MM.1S (cell line): ENCODE results near the gene BFSP1.
A peak's percentile ranks its signal among the peaks of the same experiment; 100 is the strongest.

Experiments used
- DNase-seq: peaks from one replicate; pipeline ENCODE4 v3.0.0-alpha.2; 2015
- H2AFZ ChIP-seq: fragments of 300-600 bp; sonication (generic); 2 replicates; pipeline ENCODE4 v1.6.0; 2016; ENCODE audit warnings: antibody characterized with exemption, low read length
- H3F3A ChIP-seq: fragments of 300-600 bp; sonication (generic); 2 replicates; pipeline ENCODE4 v1.6.1; 2016; ENCODE audit warnings: mild to moderate bottlenecking, antibody characterized with exemption, low read length, moderate library complexity, mixed read lengths; ENCODE audit not compliant: insufficient read depth
- H3K27ac ChIP-seq: fragments of 300-600 bp; sonication (generic); 2 replicates; pipeline ENCODE4 v1.5.1; 2016; ENCODE audit warnings: mild to moderate bottlenecking, low read length
- H3K27me3 ChIP-seq: fragments of 300-600 bp; sonication (generic); replicated peaks from 2 replicates; pipeline ENCODE4 v1.6.0; 2016; ENCODE audit warnings: low read length; ENCODE audit not compliant: insufficient read depth
- H3K36me3 ChIP-seq: fragments of 300-600 bp; sonication (generic); replicated peaks from 2 replicates; pipeline ENCODE4 v1.6.1; 2016; ENCODE audit warnings: mild to moderate bottlenecking, low read length, mixed read lengths; ENCODE audit not compliant: insufficient read depth
- H3K4me1 ChIP-seq: fragments of 300-600 bp; sonication (generic); 2 replicates; pipeline ENCODE4 v1.6.1; 2016; ENCODE audit warnings: low read length, mixed read lengths
- H3K4me2 ChIP-seq: fragments of 300-600 bp; sonication (generic); 2 replicates; pipeline ENCODE4 v1.6.0; 2016; ENCODE audit warnings: low read depth, low read length
- H3K4me3 ChIP-seq: fragments of 300-600 bp; sonication (generic); 2 replicates; pipeline ENCODE4 v1.5.1; 2016; ENCODE audit warnings: low read length, mixed read lengths
- H3K79me2 ChIP-seq: fragments of 300-600 bp; sonication (generic); 2 replicates; pipeline ENCODE4 v1.6.1; 2016; ENCODE audit warnings: mixed run types, low read length, mixed read lengths
- H3K9ac ChIP-seq: fragments of 300-600 bp; sonication (generic); 2 replicates; pipeline ENCODE4 v1.6.1; 2016; ENCODE audit warnings: low read length, mixed read lengths
- H3K9me2 ChIP-seq: fragments of 300-600 bp; sonication (generic); replicated peaks from 2 replicates; pipeline ENCODE4 v1.6.1; 2016; ENCODE audit warnings: mild to moderate bottlenecking, low read length, mixed read lengths; ENCODE audit not compliant: insufficient read depth
- H3K9me3 ChIP-seq: fragments of 300-600 bp; sonication (generic); replicated peaks from 2 replicates; pipeline ENCODE4 v1.6.1; 2016; ENCODE audit warnings: mild to moderate bottlenecking, low read length, mixed read lengths; ENCODE audit not compliant: insufficient read depth
- H4K20me1 ChIP-seq: fragments of 300-600 bp; sonication (generic); 2 replicates; pipeline ENCODE4 v1.6.1; 2016; ENCODE audit warnings: mild to moderate bottlenecking, low read length, moderate library complexity, mixed read lengths; ENCODE audit not compliant: insufficient read depth
- CTCF ChIP-seq: fragments of 300-600 bp; sonication (generic); IDR thresholded peaks from 2 replicates; pipeline ENCODE4 v1.5.1; 2016; ENCODE audit warnings: antibody characterized with exemption, low read length, mixed read lengths
- EZH2 ChIP-seq: fragments of 300-600 bp; sonication (generic); optimal IDR thresholded peaks from 2 replicates; pipeline ENCODE3; 2017; ENCODE audit warnings: low read depth, mild to moderate bottlenecking, antibody characterized with exemption, low read length, mixed read lengths
- EZH2phosphoT487 ChIP-seq: fragments of 300-600 bp; sonication (generic); IDR thresholded peaks from 2 replicates; pipeline ENCODE4 v1.6.1; 2018; ENCODE audit warnings: antibody characterized with exemption, low read length

BFSP1 gene

GRCh38 chr20:17530716-17531664 is at the start of gene BFSP1:
Gene BFSP1, minus strand, starts transcription at chr20:17531379. Its CDS starts 50 bp downstream, at chr20:17531329.
- H3F3A ChIP-seq: no peaks in the 10 kb centered on the region
- no peaks in the 10 kb centered on the region for H3K36me3 ChIP-seq
- H4K20me1 ChIP-seq: no peaks in the 10 kb centered on the region
- no peaks in the 10 kb centered on the region for H3K4me1 ChIP-seq
- H3K4me2 ChIP-seq: peak within 1 kb of the TSS; percentile 66; the same call in 1 of the 2 replicates
- H2AFZ ChIP-seq: peak within 1 kb of the TSS; percentile 69
- no peaks in the 10 kb centered on the region for H3K79me2 ChIP-seq
- H3K27ac ChIP-seq: no peak within 1 kb of the TSS
- peak within 1 kb of the TSS; percentile 49 for H3K4me3 ChIP-seq
- H3K9me3 ChIP-seq: no peaks in the 10 kb centered on the region
- H3K9ac ChIP-seq: peak within 1 kb of the TSS; percentile 21; the same call in 1 of the 2 replicates
- peak; percentile 35 for DNase-seq
- TF ChIP-seq CTCF (no peak), EZH2 (no peak), EZH2phosphoT487 (no peak)
- no peaks in the 10 kb centered on the region for H3K9me2 ChIP-seq
- peaks cover 4% of the 10 kb centered on the region; the same call in 1 of the 2 replicates for H3K27me3 ChIP-seq

DNA sequence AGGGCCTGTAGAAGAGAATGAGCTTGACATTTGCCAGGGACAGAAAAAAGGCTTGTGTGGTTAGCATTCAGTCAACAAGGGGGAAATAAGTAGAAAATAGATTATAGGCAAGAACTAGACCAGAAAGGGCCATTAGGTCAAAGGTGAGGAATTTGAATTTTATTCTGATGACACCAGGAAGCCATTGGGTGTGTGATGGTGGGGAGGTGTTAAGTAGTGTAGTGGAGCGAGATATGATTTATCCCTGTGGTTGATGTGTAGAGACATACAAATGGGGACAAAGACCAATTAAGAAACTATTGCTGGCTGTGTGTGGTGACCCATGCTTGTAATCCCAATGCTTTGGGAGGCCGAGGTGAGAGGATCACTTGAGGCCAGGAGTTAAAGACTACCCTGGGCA is 49.7 kb upstream of the BFSP1 start:
- H3K9me3 ChIP-seq: no peaks in the 10 kb centered on the region
- no peaks in the 10 kb centered on the region for H3K27me3 ChIP-seq
- no peak overlapping the region for H2AFZ ChIP-seq
- no peak overlapping the region for H3K9ac ChIP-seq
- H3K9me2 ChIP-seq: no peaks in the 10 kb centered on the region
- no peak for DNase-seq
- no peak for TF ChIP-seq EZH2phosphoT487
- no peak for TF ChIP-seq CTCF
- no peak for TF ChIP-seq EZH2
- H3K4me2 ChIP-seq: no peak overlapping the region
- H3K4me3 ChIP-seq: no peak overlapping the region
- no peaks in the 10 kb centered on the region for H4K20me1 ChIP-seq
- H3F3A ChIP-seq: no peaks in the 10 kb centered on the region
- H3K36me3 ChIP-seq: no peaks in the 10 kb centered on the region
- no peak overlapping the region for H3K27ac ChIP-seq
- H3K79me2 ChIP-seq: peaks cover 72% of the 10 kb centered on the region
- no peaks in the 10 kb centered on the region for H3K4me1 ChIP-seq

GRCh38 chr20:17579369-17580039 is 48.3 kb upstream of the BFSP1 start:
- Histone ChIP-seq H3K4me2 (no peak overlapping the region), H3K79me2 (peaks cover 78% of the 10 kb centered on the region), H3K36me3 (no peaks in the 10 kb centered on the region; the same call in 1 of the 2 replicates), H3K9me2 (no peaks in the 10 kb centered on the region), H3F3A (no peaks in the 10 kb centered on the region), H4K20me1 (no peaks in the 10 kb centered on the region), H3K9ac (no peak overlapping the region), H3K27ac (no peak overlapping the region), H3K4me3 (no peak overlapping the region), H2AFZ (no peak overlapping the region), H3K27me3 (no peaks in the 10 kb centered on the region), H3K4me1 (no peaks in the 10 kb centered on the region), H3K9me3 (no peaks in the 10 kb centered on the region)
- DNase-seq: no peak
- TF ChIP-seq EZH2 (no peak), EZH2phosphoT487 (no peak), CTCF (no peak)
